Limb (tissue), 2 donors: ENCODE results near the gene ADAM12.

ENCODE experiments used
- DNase-seq, 2 donors: peaks; one replicate each; pipeline ENCODE4 v3.0.0-alpha.2; 2016; ENCODE audit errors: extremely low spot score in 2 of 2

Gene ADAM12

GRCh38 chr10:126218778-126219649, 169.3 kb downstream of the ADAM12 start:
- no peak for DNase-seq

- no peak for DNase-seq
These were observed 170.1 kb downstream of the ADAM12 start for GRCh38 chr10:126218174-126218573.

- DNase-seq: no peak
These were observed 171.7 kb downstream of the ADAM12 start for GRCh38 chr10:126216632-126216961.

- peak in 1 of 2 donors; percentile 57 for DNase-seq
These were observed 172.3 kb downstream of the ADAM12 start for GRCh38 chr10:126215746-126216631.

GRCh38 chr10:126214679-126215078, 173.6 kb downstream of the ADAM12 start:
- DNase-seq: no peak

- DNase-seq: no peak
These were observed 174.3 kb downstream of the ADAM12 start for GRCh38 chr10:126214021-126214420.

GRCh38 chr10:126212738-126213137, 175.5 kb downstream of the ADAM12 start:
- DNase-seq: no peak

GRCh38 chr10:126210051-126210651, 178.1 kb downstream of the ADAM12 start:
- DNase-seq: no peak

GRCh38 chr10:126209451-126209850, 178.8 kb downstream of the ADAM12 start:
- no peak for DNase-seq

- DNase-seq: no peak
These were observed 179.5 kb downstream of the ADAM12 start for GRCh38 chr10:126208726-126209302.

GRCh38 chr10:126207851-126208250, 180.4 kb downstream of the ADAM12 start:
- DNase-seq: no peak

GRCh38 chr10:126207313-126207771, 180.9 kb downstream of the ADAM12 start:
- DNase-seq: no peak

GRCh38 chr10:126205486-126206205, 182.6 kb downstream of the ADAM12 start:
- DNase-seq: no peak

GRCh38 chr10:126204320-126204719, 184.0 kb downstream of the ADAM12 start:
- DNase-seq: no peak

- DNase-seq: no peak
These were observed 184.5 kb downstream of the ADAM12 start for GRCh38 chr10:126203746-126204145.

GRCh38 chr10:126201603-126202002, 186.7 kb downstream of the ADAM12 start:
- DNase-seq: no peak

- no peak for DNase-seq
These were observed 188.9 kb downstream of the ADAM12 start for GRCh38 chr10:126199221-126199998.

- no peak for DNase-seq
These were observed 189.6 kb downstream of the ADAM12 start for GRCh38 chr10:126198681-126199080.

GRCh38 chr10:126197036-126197543, 191.2 kb downstream of the ADAM12 start:
- no peak for DNase-seq

- no peak for DNase-seq
These were observed 192.0 kb downstream of the ADAM12 start for GRCh38 chr10:126196281-126196680.
